ENCODE data around the gene GNG2.

GNG2 gene

DNA sequence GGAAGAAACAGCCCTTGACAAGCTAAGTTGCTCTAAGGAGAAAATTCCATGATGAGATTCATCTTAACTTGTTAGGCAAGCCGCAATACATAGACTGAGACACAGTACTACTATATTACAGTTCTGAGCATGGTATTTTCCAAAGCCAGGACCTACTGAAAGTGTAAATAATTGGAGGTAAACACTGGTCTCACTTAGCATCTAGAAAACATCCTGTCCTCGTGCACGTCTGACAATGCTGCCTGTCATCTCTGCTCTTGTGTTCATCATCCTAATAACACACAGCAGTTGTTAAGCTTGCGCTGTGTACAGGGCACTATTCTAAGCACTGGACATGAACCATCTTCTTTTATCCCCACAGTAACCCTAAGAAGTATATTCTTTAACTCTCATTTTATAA is 64.2 kb downstream of the GNG2 start:
- TF ChIP-seq, protein P1, sequence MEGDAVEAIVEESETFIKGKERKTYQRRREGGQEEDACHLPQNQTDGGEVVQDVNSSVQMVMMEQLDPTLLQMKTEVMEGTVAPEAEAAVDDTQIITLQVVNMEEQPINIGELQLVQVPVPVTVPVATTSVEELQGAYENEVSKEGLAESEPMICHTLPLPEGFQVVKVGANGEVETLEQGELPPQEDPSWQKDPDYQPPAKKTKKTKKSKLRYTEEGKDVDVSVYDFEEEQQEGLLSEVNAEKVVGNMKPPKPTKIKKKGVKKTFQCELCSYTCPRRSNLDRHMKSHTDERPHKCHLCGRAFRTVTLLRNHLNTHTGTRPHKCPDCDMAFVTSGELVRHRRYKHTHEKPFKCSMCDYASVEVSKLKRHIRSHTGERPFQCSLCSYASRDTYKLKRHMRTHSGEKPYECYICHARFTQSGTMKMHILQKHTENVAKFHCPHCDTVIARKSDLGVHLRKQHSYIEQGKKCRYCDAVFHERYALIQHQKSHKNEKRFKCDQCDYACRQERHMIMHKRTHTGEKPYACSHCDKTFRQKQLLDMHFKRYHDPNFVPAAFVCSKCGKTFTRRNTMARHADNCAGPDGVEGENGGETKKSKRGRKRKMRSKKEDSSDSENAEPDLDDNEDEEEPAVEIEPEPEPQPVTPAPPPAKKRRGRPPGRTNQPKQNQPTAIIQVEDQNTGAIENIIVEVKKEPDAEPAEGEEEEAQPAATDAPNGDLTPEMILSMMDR (IDR thresholded peaks at IDR 0.05; ENCODE audit: insufficient read depth, low read length, poor library complexity, severe bottlenecking) = no peak
- Histone ChIP-seq H3K36me3 (ENCODE audit: control insufficient read depth, insufficient read depth, low read length) (no peaks in the 10 kb centered on the region; the same call in 1 of the 2 replicates), H3K4me3 (replicated peaks; ENCODE audit: low read depth, low read length) (no peak overlapping the region)

DNA sequence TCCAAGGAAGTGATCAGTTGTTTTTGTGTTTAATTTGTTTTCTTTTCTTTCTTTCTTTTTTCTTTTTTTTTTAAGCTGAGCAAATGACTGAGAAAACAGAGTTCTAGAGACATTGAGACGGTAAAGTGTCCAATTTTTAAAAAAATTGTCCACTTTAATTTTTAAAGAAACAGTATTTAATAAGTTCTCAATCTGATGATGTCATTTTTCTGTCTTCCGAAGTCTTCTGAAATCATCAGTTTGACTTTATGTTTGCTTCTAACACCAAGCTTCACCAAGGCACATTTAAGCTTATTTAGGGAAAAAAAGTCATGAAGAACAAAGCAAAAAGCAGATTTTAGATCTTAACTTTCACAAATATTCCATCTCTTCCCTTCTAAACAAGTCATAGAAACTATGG is 65.6 kb downstream of the GNG2 start:
- no peak for DNase-seq (ENCODE audit: extremely low read depth, insufficient read length)
- TF ChIP-seq, protein P1 (IDR thresholded peaks at IDR 0.05; ENCODE audit: insufficient read depth, low read length, poor library complexity, severe bottlenecking) = no peak
- H3K27me3 ChIP-seq (replicated peaks; ENCODE audit: control insufficient read depth, insufficient read depth, low read length) = no peaks in the 10 kb centered on the region
- no peaks in the 10 kb centered on the region; the same call in 1 of the 2 replicates for H3K36me3 ChIP-seq (ENCODE audit: control insufficient read depth, insufficient read depth, low read length)
- no peak overlapping the region for H3K4me3 ChIP-seq (replicated peaks; ENCODE audit: low read depth, low read length)

More for the DNA sequence above, 64.2 kb downstream of the GNG2 start:
- no peak for DNase-seq (ENCODE audit: extremely low read depth, insufficient read length)
- no peaks in the 10 kb centered on the region for H3K27me3 ChIP-seq (replicated peaks; ENCODE audit: control insufficient read depth, insufficient read depth, low read length)

DNA sequence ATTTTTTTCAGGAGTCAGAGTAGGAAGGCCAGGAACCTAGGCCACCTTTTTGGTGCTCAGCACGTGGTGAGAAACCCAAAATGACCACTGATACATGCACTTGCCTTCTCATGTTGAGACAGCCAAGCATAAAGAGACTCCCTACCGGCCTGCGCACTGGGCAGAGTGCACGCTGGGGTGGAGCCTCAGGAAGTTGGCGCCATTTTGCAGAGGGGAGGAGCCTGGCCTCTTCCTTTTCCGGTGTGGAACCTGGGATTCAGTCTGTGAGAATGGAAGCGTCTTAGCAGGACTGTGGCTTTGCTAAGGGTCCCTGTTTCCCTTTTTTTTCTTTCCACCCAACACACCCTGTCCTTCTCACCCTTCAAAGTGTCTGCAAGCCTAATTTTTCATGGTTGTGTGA is 66.0 kb downstream of the GNG2 start:
- Histone ChIP-seq H3K36me3 (ENCODE audit: control insufficient read depth, insufficient read depth, low read length) (no peaks in the 10 kb centered on the region), H3K27me3 (replicated peaks; ENCODE audit: control insufficient read depth, insufficient read depth, low read length) (no peaks in the 10 kb centered on the region), H3K4me3 (replicated peaks; ENCODE audit: low read depth, low read length) (no peak overlapping the region)
- DNase-seq (ENCODE audit: extremely low read depth, insufficient read length) = no peak
- TF ChIP-seq, protein P1 (IDR thresholded peaks at IDR 0.05; ENCODE audit: insufficient read depth, low read length, poor library complexity, severe bottlenecking) = no peak

DNA sequence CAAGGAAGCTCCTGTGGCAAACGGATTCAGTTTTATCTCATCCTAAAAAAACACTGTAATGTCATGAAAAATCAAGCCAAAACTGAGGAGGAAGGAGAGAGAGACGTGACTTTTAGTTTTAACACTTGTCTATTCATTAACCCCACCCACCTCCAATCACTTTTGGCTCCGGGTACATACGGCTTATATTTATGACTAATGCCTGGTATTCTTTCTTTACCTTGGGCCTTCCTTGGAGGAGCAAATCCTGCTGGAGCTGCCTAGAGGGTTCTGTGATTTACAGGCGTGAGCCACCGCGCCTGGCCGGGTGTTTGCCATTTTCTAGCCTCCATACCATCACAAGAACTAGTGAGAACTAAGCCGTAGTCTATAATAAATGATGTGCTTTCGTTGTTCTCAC is 68.2 kb downstream of the GNG2 start:
- H3K36me3 ChIP-seq (ENCODE audit: control insufficient read depth, insufficient read depth, low read length) = 0 out of 2 replicates have a peak, but pooled peaks cover under 1% of the 10 kb centered on the region
- H3K4me3 ChIP-seq (replicated peaks; ENCODE audit: low read depth, low read length) = no peak overlapping the region
- no peaks in the 10 kb centered on the region for H3K27me3 ChIP-seq (replicated peaks; ENCODE audit: control insufficient read depth, insufficient read depth, low read length)
- TF ChIP-seq, protein P1 (IDR thresholded peaks at IDR 0.05; ENCODE audit: insufficient read depth, low read length, poor library complexity, severe bottlenecking) = no peak
- no peak for DNase-seq (ENCODE audit: extremely low read depth, insufficient read length)

DNA sequence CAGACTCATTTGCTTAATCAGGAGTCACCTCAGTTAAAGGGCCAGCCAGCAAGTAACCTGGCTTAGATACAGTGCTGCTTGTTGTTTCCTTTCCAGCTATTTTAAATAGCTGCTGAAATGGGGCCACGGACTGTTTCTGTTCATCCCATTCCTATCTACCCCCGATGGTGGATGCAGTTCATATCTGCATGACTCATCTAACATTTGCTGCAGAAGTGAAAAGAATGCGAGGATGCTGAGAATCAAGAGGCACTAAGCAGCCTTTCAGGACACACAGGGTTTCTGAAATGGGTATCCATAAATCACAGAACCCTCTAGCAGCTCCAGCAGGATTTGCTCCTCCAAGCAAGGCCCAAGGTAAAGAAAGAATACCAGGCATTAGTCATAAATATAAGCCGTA is 68.8 kb downstream of the GNG2 start:
- TF ChIP-seq, protein P1 (IDR thresholded peaks at IDR 0.05; ENCODE audit: insufficient read depth, low read length, poor library complexity, severe bottlenecking) = no peak

More for the DNA sequence above, 68.8 kb downstream of the GNG2 start:
- no peak overlapping the region for H3K4me3 ChIP-seq (replicated peaks; ENCODE audit: low read depth, low read length)
- 0 out of 2 replicates have a peak, but pooled peaks cover 2% of the 10 kb centered on the region for H3K36me3 ChIP-seq (ENCODE audit: control insufficient read depth, insufficient read depth, low read length)
- DNase-seq (ENCODE audit: extremely low read depth, insufficient read length) = no peak
- H3K27me3 ChIP-seq (replicated peaks; ENCODE audit: control insufficient read depth, insufficient read depth, low read length) = no peaks in the 10 kb centered on the region
